ENCODE results near the gene MBD6.
"Not testable (repeated sequence)": the region's sequence is repeated elsewhere in the genome, so short reads cannot be mapped to it uniquely, and the experiment has no call there.

Gene MBD6

GRCh38 chr12:57515408-57515933, 7.2 kb upstream of the MBD6 start:
- no peak for DNase-seq

GRCh38 chr12:57515934-57516541, 6.6 kb upstream of the MBD6 start:
- DNase-seq, result no peak

GRCh38 chr12:57516617-57517153, 5.9 kb upstream of the MBD6 start:
- DNase-seq, result no peak

- no peak for DNase-seq
Measured at GRCh38 chr12:57517187-57517586, 5.4 kb upstream of the MBD6 start.

- not testable (repeated sequence) for DNase-seq
Measured at GRCh38 chr12:57517718-57518117, 4.9 kb upstream of the MBD6 start.

GRCh38 chr12:57518176-57518919, 4.3 kb upstream of the MBD6 start:
- no peak for DNase-seq

GRCh38 chr12:57518920-57519795, 3.5 kb upstream of the MBD6 start:
- no peak for DNase-seq

GRCh38 chr12:57519796-57520052, 2.9 kb upstream of the MBD6 start:
- DNase-seq, result peak; percentile 16

GRCh38 chr12:57520053-57520818, 2.4 kb upstream of the MBD6 start, which contains the start of gene DDIT3:
DDIT3 (minus strand) TSS chr12:57520514; CDS start chr12:57517406, 3,108 bp downstream.
- peak; percentile 92 for DNase-seq

GRCh38 chr12:57521525-57522010, 1.1 kb upstream of the MBD6 start:
- no peak for DNase-seq

GRCh38 chr12:57522887-57523705, 472 bp downstream of the MBD6 start:
- no peak for DNase-seq

- no peak for DNase-seq
Measured at GRCh38 chr12:57523706-57524614, 1.3 kb downstream of the MBD6 start.

- no peak for DNase-seq
Measured at GRCh38 chr12:57524814-57525614, 2.4 kb downstream of the MBD6 start.

GRCh38 chr12:57525615-57526383, 3.2 kb downstream of the MBD6 start:
- DNase-seq, result no peak

GRCh38 chr12:57526477-57527126, 4.0 kb downstream of the MBD6 start:
- DNase-seq, result no peak

GRCh38 chr12:57527184-57527583, 4.6 kb downstream of the MBD6 start:
- no peak for DNase-seq

- DNase-seq, result no peak
Measured at GRCh38 chr12:57528176-57528575, 5.6 kb downstream of the MBD6 start.

Measured in NCI-H1105 treated with DMSO at 0.1 percent for 48 hours (cell line).